ENCODE results near the gene ZNF385C.

The ZNF385C gene

GRCh38 chr17:42124256-42124655 is 26.0 kb upstream of the ZNF385C start:
- no peak for DNase-seq (ENCODE audit: low read depth in 2 of 2)

DNA sequence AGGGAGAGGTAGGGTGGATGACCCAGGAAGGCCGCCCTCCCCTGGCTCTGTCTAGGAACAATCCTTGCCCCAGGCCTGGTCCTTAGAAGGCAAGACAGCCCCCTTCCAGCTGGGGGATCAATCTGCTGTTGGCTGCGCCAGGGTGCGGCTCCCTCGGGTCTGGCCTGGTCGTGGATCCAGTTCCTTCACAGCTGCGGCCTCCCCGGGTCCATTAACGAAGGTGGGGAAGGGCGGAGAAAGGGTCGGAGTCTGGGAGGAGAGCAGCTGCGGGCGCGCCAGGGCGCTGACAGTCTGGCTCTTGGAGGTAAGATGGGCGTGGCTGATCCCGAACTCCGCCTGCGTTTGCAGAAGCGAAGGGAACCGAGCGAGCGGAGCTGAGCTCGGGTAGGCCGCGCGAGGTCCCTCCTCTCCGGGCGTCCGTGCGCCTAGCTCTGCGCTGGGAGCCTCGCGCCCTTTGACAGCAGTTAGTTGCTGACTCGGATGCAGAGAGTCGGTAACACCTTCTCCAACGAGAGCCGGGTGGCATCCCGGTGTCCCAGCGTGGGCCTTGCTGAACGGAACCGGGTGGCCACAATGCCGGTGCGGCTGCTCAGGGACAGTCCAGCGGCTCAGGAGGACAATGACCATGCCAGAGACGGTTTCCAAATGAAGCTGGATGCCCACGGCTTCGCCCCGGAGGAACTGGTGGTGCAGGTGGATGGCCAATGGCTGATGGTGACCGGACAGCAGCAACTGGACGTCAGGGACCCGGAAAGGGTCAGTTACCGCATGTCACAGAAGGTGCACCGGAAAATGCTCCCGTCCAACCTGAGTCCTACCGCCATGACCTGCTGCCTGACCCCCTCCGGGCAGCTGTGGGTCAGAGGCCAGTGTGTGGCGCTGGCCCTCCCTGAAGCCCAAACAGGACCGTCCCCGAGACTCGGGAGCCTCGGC is 24.4 kb upstream of the ZNF385C start, which contains the start of gene HSPB9:
Gene HSPB9, plus strand, starts transcription at position 434 of the 933 bp plus-strand sequence. Its CDS starts 47 bp downstream, at position 481.
- DNase-seq (ENCODE audit: low read depth in 2 of 2), result no peak

DNA sequence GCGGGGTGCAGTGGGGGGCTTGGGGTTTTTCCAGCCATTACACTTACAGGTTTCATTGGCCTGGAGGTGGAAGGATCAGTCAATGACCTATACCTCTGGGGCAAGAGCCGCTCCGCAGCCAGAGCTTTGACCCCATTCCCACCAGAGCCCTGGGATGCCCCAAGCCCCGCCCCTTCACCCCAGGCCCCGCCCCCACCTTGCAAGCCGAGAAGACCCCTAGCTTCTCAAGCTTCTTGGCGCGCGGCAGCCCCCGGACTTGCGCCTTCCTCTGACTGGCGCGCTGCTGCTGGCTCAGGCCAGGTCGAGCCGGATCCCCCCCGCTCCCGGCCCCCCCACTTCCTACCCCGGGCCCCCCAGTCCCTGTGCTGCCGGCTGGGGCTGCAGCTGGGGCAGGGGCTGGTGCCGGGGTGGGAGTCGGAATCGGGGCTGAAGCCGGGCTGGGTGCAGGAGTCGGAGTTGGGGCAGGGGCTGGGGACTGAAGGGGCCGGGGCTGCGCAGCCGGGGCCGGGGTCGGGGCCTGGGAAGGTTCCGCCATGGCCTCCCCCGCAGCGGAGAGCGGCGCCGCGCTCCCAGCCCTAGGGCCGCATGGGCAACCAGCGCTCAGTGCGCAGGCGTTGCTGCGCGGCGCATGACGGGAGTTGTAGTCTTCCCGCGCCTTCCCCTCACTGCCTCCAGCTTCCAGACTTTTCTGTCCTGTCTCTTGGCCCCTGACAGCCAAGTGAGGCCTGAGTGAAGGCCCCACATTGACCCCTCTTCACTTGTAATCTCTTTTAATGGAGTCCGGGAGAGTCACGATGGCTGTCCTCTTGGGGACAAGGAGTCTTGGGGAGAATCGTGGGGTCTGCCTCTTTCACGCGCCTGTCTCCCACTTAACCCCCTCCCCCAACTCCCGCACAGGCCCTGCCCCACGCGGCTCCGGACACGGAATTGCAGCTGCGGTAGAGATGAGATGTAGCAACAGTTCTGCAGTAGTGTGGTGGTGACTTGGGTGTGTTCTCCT is 22.8 kb upstream of the ZNF385C start, which contains the start of gene KAT2A:
Gene KAT2A, minus strand, starts transcription at position 598 of the 1,000 bp plus-strand sequence. Its CDS starts 63 bp downstream, at position 535.
- peak; percentile 67 to 68 for DNase-seq (ENCODE audit: low read depth in 2 of 2)

DNA sequence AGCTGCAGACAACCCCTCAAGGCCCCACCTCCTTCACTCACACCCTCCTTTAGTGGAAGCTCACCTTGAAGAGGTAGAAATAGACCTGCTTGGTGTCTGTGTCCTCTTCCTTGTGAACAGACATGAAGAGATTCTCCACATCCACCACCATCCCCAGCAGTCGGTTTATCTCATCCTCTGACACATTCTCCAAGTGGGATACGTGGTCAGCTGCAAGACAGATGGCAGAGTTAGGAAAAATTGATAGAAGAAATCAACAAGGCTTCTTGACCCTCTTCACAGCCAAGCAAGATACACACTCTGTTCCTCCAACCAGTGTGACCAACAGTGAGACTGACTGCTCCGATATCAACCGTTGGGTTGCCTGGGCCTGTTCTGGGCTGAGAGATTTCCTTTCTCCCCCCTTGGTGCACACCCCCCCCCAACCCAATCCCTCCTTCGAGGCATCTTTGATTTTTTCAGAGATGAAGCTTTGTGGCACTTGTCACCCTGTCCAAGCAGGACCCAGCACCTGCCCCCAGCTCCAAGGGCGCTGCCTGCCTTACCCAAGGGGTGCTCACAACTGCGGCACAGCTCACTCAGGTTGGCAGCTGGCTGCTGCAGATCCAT is 22.0 kb upstream of the ZNF385C start:
- no peak for DNase-seq (ENCODE audit: low read depth in 2 of 2)

DNA sequence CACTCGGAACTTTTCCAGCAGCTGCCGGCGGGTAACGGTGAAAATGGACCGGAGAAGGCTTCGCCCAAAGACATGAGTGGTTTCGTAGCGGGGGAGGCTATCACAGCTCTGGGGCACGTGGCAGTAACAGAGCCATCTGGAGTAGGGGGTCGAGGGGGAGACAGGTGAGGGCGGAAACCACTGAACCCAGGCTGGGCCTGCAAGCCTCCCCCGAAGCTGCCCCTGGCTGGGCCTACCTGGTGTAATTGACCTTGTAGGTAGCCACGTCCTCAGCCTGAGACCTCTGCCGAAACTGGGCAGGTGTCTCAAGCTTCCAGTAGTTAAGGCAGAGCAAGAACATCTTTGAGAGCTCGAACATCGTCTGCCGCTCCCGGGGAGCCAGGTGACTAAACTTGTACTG is 21.0 kb upstream of the ZNF385C start:
- DNase-seq (ENCODE audit: low read depth in 2 of 2), result no peak

DNA sequence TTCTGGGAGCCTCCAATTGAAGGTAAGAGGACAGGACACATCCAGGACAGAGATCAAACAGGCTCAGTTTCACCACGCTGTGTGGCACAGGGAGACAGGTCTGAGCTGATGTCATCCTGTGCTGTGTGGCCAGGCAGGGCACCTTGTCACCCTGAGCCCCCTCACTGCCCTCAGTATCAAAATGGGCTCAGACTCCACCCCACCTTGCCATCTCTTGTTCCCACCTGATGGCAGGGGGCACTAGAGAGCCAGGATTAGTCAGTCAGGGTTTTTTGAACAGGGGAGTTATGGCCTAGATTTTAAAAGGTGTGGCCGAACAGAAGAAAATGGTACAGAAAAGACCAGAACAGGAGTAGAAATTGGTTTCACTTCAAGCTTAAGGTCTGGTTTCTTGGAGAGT is 20.3 kb upstream of the ZNF385C start:
- peak in 1 of 2 donors; percentile 29 for DNase-seq (ENCODE audit: low read depth in 2 of 2)

DNA sequence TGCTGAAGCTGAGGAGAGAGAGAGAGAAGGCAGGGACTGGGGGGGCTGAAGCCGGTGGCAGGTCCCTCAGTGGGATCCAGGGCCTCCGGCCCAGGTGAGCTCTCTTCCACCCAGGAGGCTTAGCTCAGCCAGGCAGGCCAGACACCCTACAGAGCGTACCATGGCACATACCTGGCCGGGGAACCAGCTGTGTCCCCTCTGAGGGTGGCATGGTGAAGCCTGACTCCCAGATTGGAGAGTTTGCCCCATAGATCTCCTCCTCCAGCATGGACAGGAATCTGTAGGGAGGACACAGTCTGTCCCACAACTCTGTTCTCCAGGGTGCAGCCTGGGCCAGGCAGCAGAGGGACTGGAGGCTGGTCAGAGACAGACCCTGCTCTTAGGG is 19.8 kb upstream of the ZNF385C start:
- no peak for DNase-seq (ENCODE audit: low read depth in 2 of 2)

DNA sequence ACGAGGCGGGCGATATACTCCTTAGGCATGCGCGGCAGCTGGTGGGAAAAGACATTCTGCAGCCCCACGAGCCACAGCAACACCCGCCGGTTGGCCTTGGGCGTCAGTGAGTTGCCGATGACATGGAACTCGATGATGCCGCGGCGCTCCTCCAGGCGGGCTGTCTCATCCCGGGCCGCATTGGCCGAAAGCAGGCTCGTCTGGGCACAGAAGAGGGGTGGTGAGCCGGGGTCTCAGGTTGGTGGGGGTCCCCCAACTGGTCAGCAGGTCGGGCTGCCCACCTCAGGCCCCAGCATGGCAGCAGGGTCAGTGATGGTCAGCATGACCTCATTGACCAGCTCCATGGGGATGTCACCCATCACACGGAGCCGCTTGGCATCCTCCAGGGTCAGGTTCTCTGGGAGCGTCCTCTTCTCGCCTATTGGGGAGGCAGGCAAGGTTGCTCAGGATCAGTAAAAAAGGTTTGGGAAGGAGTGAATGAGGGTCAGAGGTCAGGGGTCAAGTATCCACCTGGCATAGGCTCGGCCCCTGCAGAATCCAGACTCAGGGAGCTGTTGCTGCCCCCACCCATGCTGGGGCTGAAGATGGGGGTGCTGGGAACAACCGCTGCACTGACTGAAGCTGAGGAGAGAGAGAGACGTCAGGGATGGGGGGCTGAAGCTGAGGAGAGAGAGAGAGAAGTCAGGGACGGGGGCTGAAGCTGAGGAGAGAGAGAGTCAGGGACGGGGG is 19.3 kb upstream of the ZNF385C start:
- DNase-seq (ENCODE audit: low read depth in 2 of 2), result no peak

DNA sequence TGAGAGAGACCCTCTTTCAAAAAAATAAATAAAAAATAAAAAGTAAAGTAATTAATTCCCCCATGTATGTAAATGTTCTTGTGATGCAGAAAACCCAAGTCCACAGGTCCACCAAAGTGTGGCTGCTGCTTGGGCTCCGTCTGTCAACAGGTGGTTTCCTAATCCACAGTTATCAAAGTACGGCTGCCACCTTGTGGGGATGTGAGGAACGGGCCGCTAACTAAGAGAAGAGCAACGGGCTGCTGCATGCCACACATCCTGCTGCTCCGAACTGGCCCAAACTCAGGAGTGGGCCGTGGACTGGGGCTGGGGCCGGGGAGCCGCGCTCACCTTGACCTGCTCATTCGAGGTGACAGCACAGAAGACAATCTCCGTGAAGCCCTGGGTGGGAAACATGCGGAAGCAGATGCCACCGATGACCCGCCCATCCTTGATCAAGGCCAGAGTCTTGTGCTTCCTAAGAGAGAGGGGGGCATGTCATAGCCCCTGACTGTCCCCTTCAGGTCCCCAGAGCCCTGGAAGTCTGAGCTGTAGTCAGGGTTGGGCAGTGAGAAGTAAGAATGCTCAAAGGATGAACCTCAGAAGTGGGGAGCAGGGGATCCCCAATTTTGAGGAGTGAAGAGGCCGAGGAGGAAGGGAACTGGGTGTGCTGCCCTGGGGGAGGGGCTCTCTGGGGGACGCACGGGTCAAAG is 18.6 kb upstream of the ZNF385C start:
- DNase-seq (ENCODE audit: low read depth in 2 of 2), result peak; percentile 58 to 60

- no peak for DNase-seq (ENCODE audit: low read depth in 2 of 2)
These were observed 15.8 kb upstream of the ZNF385C start for GRCh38 chr17:42114118-42114517.

DNA sequence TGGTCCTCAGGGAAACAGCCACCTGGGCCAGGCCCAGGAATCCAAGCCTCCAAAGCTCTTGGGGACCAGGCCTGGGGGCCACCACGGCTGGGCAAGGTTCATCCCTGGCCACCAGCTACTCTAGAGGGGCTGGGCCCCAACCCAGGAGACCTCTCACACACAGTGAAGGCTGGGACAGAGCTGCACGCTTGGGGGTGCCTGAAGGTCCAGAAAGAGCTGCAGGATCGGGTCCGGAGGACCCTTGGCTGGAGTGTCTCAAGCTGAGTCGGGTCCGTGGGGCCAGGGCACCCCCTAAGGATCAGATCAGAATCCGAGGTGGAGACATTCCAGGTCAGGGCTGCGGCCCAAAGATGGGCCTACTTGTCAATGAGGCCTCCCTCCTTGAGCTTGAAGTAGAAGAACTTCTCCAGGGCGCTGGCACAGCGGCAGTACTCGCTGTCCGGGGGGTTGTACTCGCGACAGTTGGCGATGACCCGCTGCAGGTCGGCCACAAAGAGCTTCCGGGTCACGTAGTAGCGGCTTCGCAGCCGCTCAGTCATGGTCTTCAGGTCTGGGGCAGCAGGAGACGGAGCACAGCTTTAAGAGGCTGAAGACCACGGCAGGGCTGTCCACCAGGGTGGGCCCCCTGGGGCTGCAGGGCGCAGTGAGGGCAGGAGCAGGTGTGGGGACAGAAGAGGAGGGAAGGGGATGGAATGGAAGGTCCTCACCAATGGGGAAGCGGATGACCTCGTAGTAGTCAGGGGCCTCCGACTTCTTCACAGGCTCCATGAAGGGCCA is 15.2 kb upstream of the ZNF385C start:
- no peak for DNase-seq (ENCODE audit: low read depth in 2 of 2)

DNA sequence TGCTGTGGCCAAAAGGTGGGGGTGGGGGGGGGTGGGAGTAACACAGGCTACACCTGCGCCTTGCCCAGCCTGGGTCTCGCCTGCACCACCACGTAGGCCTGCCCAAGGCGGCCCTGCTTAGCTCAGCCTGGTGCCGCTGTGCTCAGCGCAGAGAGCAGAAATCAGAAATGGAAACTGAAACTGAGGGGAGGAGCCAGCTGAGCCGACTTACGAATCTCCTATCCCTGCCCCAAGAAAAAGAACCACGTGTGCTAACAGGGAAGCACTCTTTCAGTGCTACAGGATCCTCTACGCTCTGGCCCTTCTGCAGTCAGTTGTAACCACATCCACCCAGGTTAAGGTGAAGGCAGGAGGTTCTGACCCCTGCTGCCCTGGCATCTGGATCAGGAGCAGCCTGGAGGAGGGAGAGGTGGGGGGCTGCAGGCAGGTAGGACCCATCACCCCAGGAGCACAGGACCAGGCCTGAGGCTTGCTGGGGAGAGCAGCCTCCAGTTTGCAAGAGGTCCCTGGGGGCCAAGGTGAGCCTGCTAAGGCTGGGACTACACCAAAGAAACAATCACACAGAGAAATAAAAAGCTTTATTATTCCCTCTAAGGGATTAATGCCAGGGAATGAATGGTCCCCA is 14.4 kb upstream of the ZNF385C start, which contains the start of gene DHX58:
Gene DHX58, minus strand, starts transcription at position 163 of the 625 bp plus-strand sequence. CDS start 822 bp downstream, outside the sequence.
- DNase-seq (ENCODE audit: low read depth in 2 of 2), result peak; percentile 65 to 70

- no peak for DNase-seq (ENCODE audit: low read depth in 2 of 2)
These were observed 13.7 kb upstream of the ZNF385C start for GRCh38 chr17:42111871-42112551.

DNA sequence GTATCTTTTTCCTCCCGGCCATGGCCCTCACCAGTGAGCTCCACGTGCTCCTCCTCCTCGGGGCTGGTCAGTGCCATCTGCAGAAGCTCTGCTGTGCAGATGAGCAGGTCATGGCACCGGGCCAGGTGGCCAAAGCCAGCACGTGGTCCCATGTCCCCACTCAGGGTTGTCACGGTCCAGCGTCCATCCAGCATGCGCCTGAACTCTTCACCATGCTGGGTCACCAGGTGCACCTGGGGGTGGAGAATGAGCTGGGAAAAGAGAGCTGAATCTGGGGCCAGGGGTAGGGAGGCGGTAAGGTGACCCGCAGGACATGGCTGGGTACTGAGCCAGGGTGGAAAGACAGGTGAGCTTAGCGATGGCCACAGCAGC is 13.0 kb upstream of the ZNF385C start:
- no peak for DNase-seq (ENCODE audit: low read depth in 2 of 2)

- DNase-seq (ENCODE audit: low read depth in 2 of 2), result no peak
These were observed 12.3 kb upstream of the ZNF385C start for GRCh38 chr17:42110301-42111264.

GRCh38 chr17:42109086-42109485 is 10.8 kb upstream of the ZNF385C start:
- DNase-seq (ENCODE audit: low read depth in 2 of 2), result no peak
